GM23338 (cell line): Measurements from ENCODE around the gene THRB. TPM values are rescaled to one million over a fixed set of nuclear protein-coding genes. Genes with fewer than 3 reads are reported as not detected.

Source experiments
- ATAC-seq: fragments of 200-7000 bp; cut with Tn5 transposase; 3 replicates; pipeline ENCODE4 v1.9.1; 2020
- DNase-seq: peaks from one replicate; pipeline ENCODE4 v3.0.0-alpha.2; 2015; ENCODE audit warnings: low spot score
- H2AFZ ChIP-seq: fragments of 200-600 bp; sonication (generic); 2 replicates; pipeline ENCODE4 v1.8.0; 2016; ENCODE audit warnings: antibody characterized with exemption, mild to moderate bottlenecking, moderate library complexity
- H3F3A ChIP-seq: fragments of 200-600 bp; sonication (generic); replicated peaks from 2 replicates; pipeline ENCODE4 v1.8.0; 2017; ENCODE audit warnings: antibody characterized with exemption, mixed run types, low read depth
- H3K27ac ChIP-seq: fragments of 200-600 bp; sonication (generic); 2 replicates; pipeline ENCODE4 v1.6.1; 2016; ENCODE audit warnings: low read depth
- H3K27me3 ChIP-seq: fragments of 200-600 bp; sonication (generic); 2 replicates; pipeline ENCODE4 v1.8.0; 2016; ENCODE audit warnings: mild to moderate bottlenecking, mixed run types, moderate library complexity; ENCODE audit not compliant: insufficient read depth
- H3K36me3 ChIP-seq: fragments of 200-600 bp; sonication (generic); 2 replicates; pipeline ENCODE4 v1.8.0; 2016; ENCODE audit warnings: mild to moderate bottlenecking; ENCODE audit not compliant: insufficient read depth
- H3K4me1 ChIP-seq: fragments of 200-600 bp; sonication (generic); 2 replicates; pipeline ENCODE4 v1.8.0; 2016; ENCODE audit warnings: mild to moderate bottlenecking, moderate library complexity; ENCODE audit not compliant: insufficient read depth
- H3K4me2 ChIP-seq: fragments of 200-600 bp; sonication (generic); 2 replicates; pipeline ENCODE4 v1.7.1; 2017; ENCODE audit warnings: mixed run types
- H3K4me3 ChIP-seq: fragments of 200-600 bp; sonication (generic); 2 replicates; pipeline ENCODE4 v1.6.1; 2016; ENCODE audit warnings: mixed run types
- H3K79me2 ChIP-seq: fragments of 200-600 bp; sonication (generic); replicated peaks from 2 replicates; pipeline ENCODE4 v1.8.0; 2017; ENCODE audit warnings: mild to moderate bottlenecking; ENCODE audit not compliant: insufficient read depth
- H3K9me2 ChIP-seq: fragments of 200-600 bp; sonication (generic); 2 replicates; pipeline ENCODE4 v1.8.0; 2017; ENCODE audit not compliant: insufficient read depth
- H4K20me1 ChIP-seq: fragments of 200-600 bp; sonication (generic); replicated peaks from 2 replicates; pipeline ENCODE4 v1.8.0; 2017; ENCODE audit warnings: mild to moderate bottlenecking; ENCODE audit not compliant: insufficient read depth
- H3K27ac Mint-ChIP-seq: 2 replicates; pipeline ENCODE4 v1.8.0; 2020; ENCODE audit warnings: inconsistent platforms, mild to moderate bottlenecking, moderate library complexity, mixed read lengths
- H3K27me3 Mint-ChIP-seq: 3 replicates; pipeline ENCODE4 v1.8.0; 2022; ENCODE audit warnings: low read depth, mild to moderate bottlenecking, moderate library complexity, mixed read lengths, inconsistent platforms; ENCODE audit not compliant: insufficient read depth, poor library complexity
- H3K36me3 Mint-ChIP-seq: 3 replicates; pipeline ENCODE4 v1.8.0; 2021; ENCODE audit warnings: low read depth, mild to moderate bottlenecking, inconsistent platforms, moderate library complexity, mixed read lengths
- H3K4me1 Mint-ChIP-seq: 3 replicates; pipeline ENCODE4 v1.8.0; 2020; ENCODE audit warnings: mild to moderate bottlenecking, inconsistent platforms, mixed read lengths
- H3K4me3 Mint-ChIP-seq: 3 replicates; pipeline ENCODE4 v1.8.0; 2021; ENCODE audit warnings: moderate library complexity, mild to moderate bottlenecking, inconsistent platforms, mixed read lengths
- H3K9me3 Mint-ChIP-seq: 3 replicates; pipeline ENCODE4 v1.8.0; 2020; ENCODE audit warnings: moderate library complexity, mild to moderate bottlenecking, inconsistent platforms, mixed read lengths
- CREB1 ChIP-seq: fragments of 250-450 bp; sonication (Bioruptor Pico); IDR thresholded peaks from 2 replicates; pipeline ENCODE4 v1.5.0; 2020; ENCODE audit warnings: low read depth, mild to moderate bottlenecking, moderate library complexity
- EZH2 ChIP-seq: fragments of 200-600 bp; sonication (generic); IDR thresholded peaks from one replicate; pipeline ENCODE4 v1.8.0; 2017; ENCODE audit warnings: antibody characterized with exemption, mild to moderate bottlenecking, low read depth; ENCODE audit not compliant: unreplicated experiment
- EZH2phosphoT487 ChIP-seq: fragments of 200-600 bp; sonication (generic); IDR thresholded peaks from one replicate; pipeline ENCODE4 v1.8.1; 2018; ENCODE audit warnings: antibody characterized with exemption; ENCODE audit not compliant: unreplicated experiment
- NANOG ChIP-seq: IDR thresholded peaks from 2 replicates; pipeline ENCODE4 v1.6.1; 2016; ENCODE audit warnings: antibody characterized with exemption, borderline replicate concordance
- POLR2AphosphoS5 ChIP-seq: IDR thresholded peaks from 2 replicates; pipeline ENCODE4 v1.6.1; 2016; ENCODE audit warnings: antibody characterized with exemption, low read depth
- STAT1 ChIP-seq: IDR thresholded peaks from one replicate; pipeline ENCODE4 v1.6.1; 2016; ENCODE audit warnings: antibody characterized with exemption; ENCODE audit not compliant: unreplicated experiment
- ZNF114 ChIP-seq: fragments of 250-450 bp; sonication (Bioruptor Pico); IDR thresholded peaks from 2 replicates; pipeline ENCODE4 v1.5.0; 2020; ENCODE audit warnings: mild to moderate bottlenecking, moderate library complexity
- polyA plus RNA-seq: library from polyadenylated mRNA; unstranded; fragments of >200 nt; fragmentation: Nextera tagmentation; extraction: Ambion mirVana; gene quantifications from 2 replicates; pipeline ENCODE4 v1.2.1, GENCODE V29; 2016
- total RNA-seq: library from RNA; depleted of rRNA; stranded (reverse); fragments of >200 nt; shearing (Covaris generic); gene quantifications from 2 replicates; pipeline ENCODE4 v1.2.3, GENCODE V29; 2014
- TF ChIP-seq, protein P1 (sequence below): IDR thresholded peaks from 2 replicates; pipeline ENCODE4 v1.6.1; 2016; ENCODE audit warnings: antibody characterized with exemption
- TF ChIP-seq, protein P2 (sequence below), 2 experiments: fragments of 200-600 bp in 1 of 2; sonication (generic) in 1 of 2; conservative IDR thresholded peaks; 2 replicates each; pipeline versions ENCODE4 v1.5.1 to v1.6.1; 2016 to 2017; ENCODE audit warnings: antibody characterized with exemption in 2 of 2, low read depth in 2 of 2, mild to moderate bottlenecking in 2 of 2, moderate library complexity in 1 of 2
- TF ChIP-seq, protein P3 (sequence below): fragments of 250-450 bp; sonication (Bioruptor Pico); IDR thresholded peaks from 2 replicates; pipeline ENCODE4 v1.5.0; 2020; ENCODE audit warnings: mild to moderate bottlenecking, moderate library complexity
- TF ChIP-seq, protein P4 (sequence below): IDR thresholded peaks from one replicate; pipeline ENCODE4 v1.6.1; 2018; ENCODE audit warnings: antibody characterized with exemption; ENCODE audit not compliant: unreplicated experiment

Gene THRB
- total and polyA plus RNA-seq, 2 experiments from 2014 or later: 1.7 to 3.2 TPM

DNA sequence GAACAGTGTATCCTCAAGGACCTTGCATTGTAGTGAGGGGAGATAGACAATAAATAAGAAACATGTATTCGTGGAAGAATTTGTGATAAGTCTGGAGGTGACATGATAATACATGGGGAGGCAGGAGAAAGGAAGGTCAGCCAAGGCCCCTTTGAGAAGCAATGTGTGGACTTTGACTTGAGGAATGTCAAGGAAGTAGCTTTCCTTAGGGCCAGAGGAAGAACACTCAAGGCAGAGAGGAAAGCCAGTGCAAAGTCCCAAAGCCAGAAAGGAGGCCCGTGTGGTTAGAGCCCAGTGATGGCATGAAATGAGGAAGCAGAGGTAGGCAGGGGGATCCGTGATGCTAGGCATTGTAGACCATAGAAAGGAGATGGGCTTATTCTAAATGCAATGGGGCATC is 357.3 kb downstream of the THRB start:
- DNase-seq: no peak
- TF ChIP-seq, protein P1, sequence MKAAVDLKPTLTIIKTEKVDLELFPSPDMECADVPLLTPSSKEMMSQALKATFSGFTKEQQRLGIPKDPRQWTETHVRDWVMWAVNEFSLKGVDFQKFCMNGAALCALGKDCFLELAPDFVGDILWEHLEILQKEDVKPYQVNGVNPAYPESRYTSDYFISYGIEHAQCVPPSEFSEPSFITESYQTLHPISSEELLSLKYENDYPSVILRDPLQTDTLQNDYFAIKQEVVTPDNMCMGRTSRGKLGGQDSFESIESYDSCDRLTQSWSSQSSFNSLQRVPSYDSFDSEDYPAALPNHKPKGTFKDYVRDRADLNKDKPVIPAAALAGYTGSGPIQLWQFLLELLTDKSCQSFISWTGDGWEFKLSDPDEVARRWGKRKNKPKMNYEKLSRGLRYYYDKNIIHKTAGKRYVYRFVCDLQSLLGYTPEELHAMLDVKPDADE: no peak
- TF ChIP-seq NANOG (no peak), CREB1 (CRISPR knock-in tag) (no peak), STAT1 (no peak), ZNF114 (CRISPR knock-in tag) (no peak), EZH2 (no peak), EZH2phosphoT487 (no peak), POLR2AphosphoS5 (no peak)
- TF ChIP-seq, protein P2, sequence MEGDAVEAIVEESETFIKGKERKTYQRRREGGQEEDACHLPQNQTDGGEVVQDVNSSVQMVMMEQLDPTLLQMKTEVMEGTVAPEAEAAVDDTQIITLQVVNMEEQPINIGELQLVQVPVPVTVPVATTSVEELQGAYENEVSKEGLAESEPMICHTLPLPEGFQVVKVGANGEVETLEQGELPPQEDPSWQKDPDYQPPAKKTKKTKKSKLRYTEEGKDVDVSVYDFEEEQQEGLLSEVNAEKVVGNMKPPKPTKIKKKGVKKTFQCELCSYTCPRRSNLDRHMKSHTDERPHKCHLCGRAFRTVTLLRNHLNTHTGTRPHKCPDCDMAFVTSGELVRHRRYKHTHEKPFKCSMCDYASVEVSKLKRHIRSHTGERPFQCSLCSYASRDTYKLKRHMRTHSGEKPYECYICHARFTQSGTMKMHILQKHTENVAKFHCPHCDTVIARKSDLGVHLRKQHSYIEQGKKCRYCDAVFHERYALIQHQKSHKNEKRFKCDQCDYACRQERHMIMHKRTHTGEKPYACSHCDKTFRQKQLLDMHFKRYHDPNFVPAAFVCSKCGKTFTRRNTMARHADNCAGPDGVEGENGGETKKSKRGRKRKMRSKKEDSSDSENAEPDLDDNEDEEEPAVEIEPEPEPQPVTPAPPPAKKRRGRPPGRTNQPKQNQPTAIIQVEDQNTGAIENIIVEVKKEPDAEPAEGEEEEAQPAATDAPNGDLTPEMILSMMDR (conservative IDR thresholded peaks at IDR 0.05; ENCODE audit: low read depth in 2 of 2): no peak
- TF ChIP-seq, protein P3, sequence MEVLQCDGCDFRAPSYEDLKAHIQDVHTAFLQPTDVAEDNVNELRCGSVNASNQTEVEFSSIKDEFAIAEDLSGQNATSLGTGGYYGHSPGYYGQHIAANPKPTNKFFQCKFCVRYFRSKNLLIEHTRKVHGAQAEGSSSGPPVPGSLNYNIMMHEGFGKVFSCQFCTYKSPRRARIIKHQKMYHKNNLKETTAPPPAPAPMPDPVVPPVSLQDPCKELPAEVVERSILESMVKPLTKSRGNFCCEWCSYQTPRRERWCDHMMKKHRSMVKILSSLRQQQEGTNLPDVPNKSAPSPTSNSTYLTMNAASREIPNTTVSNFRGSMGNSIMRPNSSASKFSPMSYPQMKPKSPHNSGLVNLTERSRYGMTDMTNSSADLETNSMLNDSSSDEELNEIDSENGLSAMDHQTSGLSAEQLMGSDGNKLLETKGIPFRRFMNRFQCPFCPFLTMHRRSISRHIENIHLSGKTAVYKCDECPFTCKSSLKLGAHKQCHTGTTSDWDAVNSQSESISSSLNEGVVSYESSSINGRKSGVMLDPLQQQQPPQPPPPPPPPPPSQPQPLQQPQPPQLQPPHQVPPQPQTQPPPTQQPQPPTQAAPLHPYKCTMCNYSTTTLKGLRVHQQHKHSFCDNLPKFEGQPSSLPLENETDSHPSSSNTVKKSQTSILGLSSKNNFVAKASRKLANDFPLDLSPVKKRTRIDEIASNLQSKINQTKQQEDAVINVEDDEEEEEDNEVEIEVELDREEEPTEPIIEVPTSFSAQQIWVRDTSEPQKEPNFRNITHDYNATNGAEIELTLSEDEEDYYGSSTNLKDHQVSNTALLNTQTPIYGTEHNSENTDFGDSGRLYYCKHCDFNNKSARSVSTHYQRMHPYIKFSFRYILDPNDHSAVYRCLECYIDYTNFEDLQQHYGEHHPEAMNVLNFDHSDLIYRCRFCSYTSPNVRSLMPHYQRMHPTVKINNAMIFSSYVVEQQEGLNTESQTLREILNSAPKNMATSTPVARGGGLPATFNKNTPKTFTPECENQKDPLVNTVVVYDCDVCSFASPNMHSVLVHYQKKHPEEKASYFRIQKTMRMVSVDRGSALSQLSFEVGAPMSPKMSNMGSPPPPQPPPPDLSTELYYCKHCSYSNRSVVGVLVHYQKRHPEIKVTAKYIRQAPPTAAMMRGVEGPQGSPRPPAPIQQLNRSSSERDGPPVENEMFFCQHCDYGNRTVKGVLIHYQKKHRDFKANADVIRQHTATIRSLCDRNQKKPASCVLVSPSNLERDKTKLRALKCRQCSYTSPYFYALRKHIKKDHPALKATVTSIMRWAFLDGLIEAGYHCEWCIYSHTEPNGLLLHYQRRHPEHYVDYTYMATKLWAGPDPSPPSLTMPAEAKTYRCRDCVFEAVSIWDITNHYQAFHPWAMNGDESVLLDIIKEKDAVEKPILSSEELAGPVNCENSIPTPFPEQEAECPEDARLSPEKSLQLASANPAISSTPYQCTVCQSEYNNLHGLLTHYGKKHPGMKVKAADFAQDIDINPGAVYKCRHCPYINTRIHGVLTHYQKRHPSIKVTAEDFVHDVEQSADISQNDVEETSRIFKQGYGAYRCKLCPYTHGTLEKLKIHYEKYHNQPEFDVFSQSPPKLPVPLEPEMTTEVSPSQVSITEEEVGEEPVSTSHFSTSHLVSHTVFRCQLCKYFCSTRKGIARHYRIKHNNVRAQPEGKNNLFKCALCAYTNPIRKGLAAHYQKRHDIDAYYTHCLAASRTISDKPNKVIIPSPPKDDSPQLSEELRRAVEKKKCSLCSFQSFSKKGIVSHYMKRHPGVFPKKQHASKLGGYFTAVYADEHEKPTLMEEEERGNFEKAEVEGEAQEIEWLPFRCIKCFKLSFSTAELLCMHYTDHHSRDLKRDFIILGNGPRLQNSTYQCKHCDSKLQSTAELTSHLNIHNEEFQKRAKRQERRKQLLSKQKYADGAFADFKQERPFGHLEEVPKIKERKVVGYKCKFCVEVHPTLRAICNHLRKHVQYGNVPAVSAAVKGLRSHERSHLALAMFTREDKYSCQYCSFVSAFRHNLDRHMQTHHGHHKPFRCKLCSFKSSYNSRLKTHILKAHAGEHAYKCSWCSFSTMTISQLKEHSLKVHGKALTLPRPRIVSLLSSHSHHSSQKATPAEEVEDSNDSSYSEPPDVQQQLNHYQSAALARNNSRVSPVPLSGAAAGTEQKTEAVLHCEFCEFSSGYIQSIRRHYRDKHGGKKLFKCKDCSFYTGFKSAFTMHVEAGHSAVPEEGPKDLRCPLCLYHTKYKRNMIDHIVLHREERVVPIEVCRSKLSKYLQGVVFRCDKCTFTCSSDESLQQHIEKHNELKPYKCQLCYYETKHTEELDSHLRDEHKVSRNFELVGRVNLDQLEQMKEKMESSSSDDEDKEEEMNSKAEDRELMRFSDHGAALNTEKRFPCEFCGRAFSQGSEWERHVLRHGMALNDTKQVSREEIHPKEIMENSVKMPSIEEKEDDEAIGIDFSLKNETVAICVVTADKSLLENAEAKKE: no peak
- TF ChIP-seq, protein P4, sequence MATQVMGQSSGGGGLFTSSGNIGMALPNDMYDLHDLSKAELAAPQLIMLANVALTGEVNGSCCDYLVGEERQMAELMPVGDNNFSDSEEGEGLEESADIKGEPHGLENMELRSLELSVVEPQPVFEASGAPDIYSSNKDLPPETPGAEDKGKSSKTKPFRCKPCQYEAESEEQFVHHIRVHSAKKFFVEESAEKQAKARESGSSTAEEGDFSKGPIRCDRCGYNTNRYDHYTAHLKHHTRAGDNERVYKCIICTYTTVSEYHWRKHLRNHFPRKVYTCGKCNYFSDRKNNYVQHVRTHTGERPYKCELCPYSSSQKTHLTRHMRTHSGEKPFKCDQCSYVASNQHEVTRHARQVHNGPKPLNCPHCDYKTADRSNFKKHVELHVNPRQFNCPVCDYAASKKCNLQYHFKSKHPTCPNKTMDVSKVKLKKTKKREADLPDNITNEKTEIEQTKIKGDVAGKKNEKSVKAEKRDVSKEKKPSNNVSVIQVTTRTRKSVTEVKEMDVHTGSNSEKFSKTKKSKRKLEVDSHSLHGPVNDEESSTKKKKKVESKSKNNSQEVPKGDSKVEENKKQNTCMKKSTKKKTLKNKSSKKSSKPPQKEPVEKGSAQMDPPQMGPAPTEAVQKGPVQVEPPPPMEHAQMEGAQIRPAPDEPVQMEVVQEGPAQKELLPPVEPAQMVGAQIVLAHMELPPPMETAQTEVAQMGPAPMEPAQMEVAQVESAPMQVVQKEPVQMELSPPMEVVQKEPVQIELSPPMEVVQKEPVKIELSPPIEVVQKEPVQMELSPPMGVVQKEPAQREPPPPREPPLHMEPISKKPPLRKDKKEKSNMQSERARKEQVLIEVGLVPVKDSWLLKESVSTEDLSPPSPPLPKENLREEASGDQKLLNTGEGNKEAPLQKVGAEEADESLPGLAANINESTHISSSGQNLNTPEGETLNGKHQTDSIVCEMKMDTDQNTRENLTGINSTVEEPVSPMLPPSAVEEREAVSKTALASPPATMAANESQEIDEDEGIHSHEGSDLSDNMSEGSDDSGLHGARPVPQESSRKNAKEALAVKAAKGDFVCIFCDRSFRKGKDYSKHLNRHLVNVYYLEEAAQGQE: no peak
- no peaks in the 10 kb centered on the region for H3K27me3 ChIP-seq
- no peak overlapping the region for H3K4me3 Mint-ChIP-seq
- no peaks in the 10 kb centered on the region for H3K4me1 Mint-ChIP-seq
- no peaks in the 10 kb centered on the region for H3F3A ChIP-seq
- no peak for ATAC-seq
- no peaks in the 10 kb centered on the region for H3K9me3 Mint-ChIP-seq
- H3K27ac ChIP-seq: no peak overlapping the region
- no peaks in the 10 kb centered on the region for H3K79me2 ChIP-seq
- no peaks in the 10 kb centered on the region for H3K36me3 ChIP-seq
- no peak overlapping the region for H3K4me2 ChIP-seq
- no peaks in the 10 kb centered on the region for H3K9me2 ChIP-seq
- H4K20me1 ChIP-seq: no peaks in the 10 kb centered on the region
- H3K27me3 Mint-ChIP-seq: no peaks in the 10 kb centered on the region
- H2AFZ ChIP-seq: no peak overlapping the region
- no peaks in the 10 kb centered on the region for H3K4me1 ChIP-seq
- H3K36me3 Mint-ChIP-seq: no peaks in the 10 kb centered on the region
- no peak overlapping the region; the same call in 1 of the 2 replicates for H3K27ac Mint-ChIP-seq
- H3K4me3 ChIP-seq: no peak overlapping the region
